Gastrocnemius medialis (tissue), 4 donors: Measurements from ENCODE around the gene PLCB1.

Source experiments
- POLR2A ChIP-seq, 2 donors: fragments of 450-650 bp; IDR thresholded peaks; one replicate each; pipeline ENCODE4 v1.6.1; 2017; ENCODE audit warnings: antibody characterized with exemption in 2 of 2, mild to moderate bottlenecking in 2 of 2, moderate library complexity in 2 of 2
- TF ChIP-seq, protein P1 (sequence below), 5 experiments: fragments of 450-650 bp in 3 of 5; fragments of 200-600 bp in 2 of 5; sonication (generic) in 2 of 5; IDR thresholded peaks in 4 of 5; conservative IDR thresholded peaks in 1 of 5; 1 replicate in 4 of 5; 2 replicates in 1 of 5; pipeline ENCODE4 v1.5.1; 2016 to 2019; ENCODE audit warnings: antibody characterized with exemption in 5 of 5, mild to moderate bottlenecking in 3 of 5, moderate library complexity in 3 of 5

- TF ChIP-seq, protein P1, sequence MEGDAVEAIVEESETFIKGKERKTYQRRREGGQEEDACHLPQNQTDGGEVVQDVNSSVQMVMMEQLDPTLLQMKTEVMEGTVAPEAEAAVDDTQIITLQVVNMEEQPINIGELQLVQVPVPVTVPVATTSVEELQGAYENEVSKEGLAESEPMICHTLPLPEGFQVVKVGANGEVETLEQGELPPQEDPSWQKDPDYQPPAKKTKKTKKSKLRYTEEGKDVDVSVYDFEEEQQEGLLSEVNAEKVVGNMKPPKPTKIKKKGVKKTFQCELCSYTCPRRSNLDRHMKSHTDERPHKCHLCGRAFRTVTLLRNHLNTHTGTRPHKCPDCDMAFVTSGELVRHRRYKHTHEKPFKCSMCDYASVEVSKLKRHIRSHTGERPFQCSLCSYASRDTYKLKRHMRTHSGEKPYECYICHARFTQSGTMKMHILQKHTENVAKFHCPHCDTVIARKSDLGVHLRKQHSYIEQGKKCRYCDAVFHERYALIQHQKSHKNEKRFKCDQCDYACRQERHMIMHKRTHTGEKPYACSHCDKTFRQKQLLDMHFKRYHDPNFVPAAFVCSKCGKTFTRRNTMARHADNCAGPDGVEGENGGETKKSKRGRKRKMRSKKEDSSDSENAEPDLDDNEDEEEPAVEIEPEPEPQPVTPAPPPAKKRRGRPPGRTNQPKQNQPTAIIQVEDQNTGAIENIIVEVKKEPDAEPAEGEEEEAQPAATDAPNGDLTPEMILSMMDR (IDR thresholded peaks at IDR 0.05 in 4 of 5, conservative IDR thresholded peaks at IDR 0.05 in 1 of 5), result no peak
- no peak for TF ChIP-seq POLR2A (IDR thresholded peaks at IDR 0.05)
Measured at GRCh38 chr20:8144282-8145245, 12.5 kb downstream of the PLCB1 start.
